GM12878 (cell line): ENCODE data around the gene WDR19.

ENCODE experiments used
- CEBPB ChIP-seq, 2 experiments: fragments of 150-350 bp in 1 of 2; IDR thresholded peaks; 2 replicates each; pipeline ENCODE4 v1.6.1; 2012 to 2014; ENCODE audit warnings: low read depth in 2 of 2, low read length in 2 of 2, borderline replicate concordance in 1 of 2, inconsistent platforms in 1 of 2
- CHD2 ChIP-seq: IDR thresholded peaks from 2 replicates; pipeline ENCODE4 v1.6.1; 2011; ENCODE audit warnings: low read depth, low read length, improper control_type of control experiment, borderline replicate concordance
- CTCF ChIP-seq, 3 experiments: IDR thresholded peaks in 2 of 3; conservative IDR thresholded peaks in 1 of 3; 2 replicates each; pipeline ENCODE4 v1.5.1; 2011; ENCODE audit warnings: low read depth in 3 of 3, low read length in 3 of 3, mild to moderate bottlenecking in 3 of 3, control low read depth in 2 of 3, moderate library complexity in 2 of 3, inconsistent platforms in 1 of 3, mixed read lengths in 1 of 3; ENCODE audit not compliant: control insufficient read depth in 2 of 3, insufficient read depth in 1 of 3; ENCODE audit errors: extremely low read depth in 1 of 3
- KDM1A ChIP-seq: fragments of 200-600 bp; sonication (generic); IDR thresholded peaks from 2 replicates; pipeline ENCODE4 v1.6.1; 2016; ENCODE audit warnings: borderline replicate concordance
- MTA3 ChIP-seq: IDR thresholded peaks from 2 replicates; pipeline ENCODE4 v1.6.1; 2012; ENCODE audit warnings: low read length, inconsistent platforms, borderline replicate concordance
- POLR2A ChIP-seq: IDR thresholded peaks from 2 replicates; pipeline ENCODE4 v1.6.1; 2011; ENCODE audit warnings: low read depth, mild to moderate bottlenecking, low read length
- REST ChIP-seq: IDR thresholded peaks from 2 replicates; pipeline ENCODE4 v1.6.1; 2012; ENCODE audit warnings: mild to moderate bottlenecking, low read depth, low read length
- SIN3A ChIP-seq: IDR thresholded peaks from 2 replicates; pipeline ENCODE4 v1.6.1; 2012; ENCODE audit warnings: low read depth, low read length, improper control_type of control experiment
- SMC3 ChIP-seq: IDR thresholded peaks from 2 replicates; pipeline ENCODE4 v1.6.1; 2011; ENCODE audit warnings: low read length, improper control_type of control experiment, borderline replicate concordance
- STAT1 ChIP-seq: fragments of 450-650 bp; conservative IDR thresholded peaks from 2 replicates; pipeline ENCODE4 v1.6.1; 2014; ENCODE audit warnings: antibody characterized with exemption, mild to moderate bottlenecking
- TBL1XR1 ChIP-seq: IDR thresholded peaks from 2 replicates; pipeline ENCODE4 v1.6.1; 2012; ENCODE audit warnings: low read depth, low read length, improper control_type of control experiment
- ZNF207 ChIP-seq: fragments of 450-650 bp; IDR thresholded peaks from 2 replicates; pipeline ENCODE4 v1.6.1; 2014; ENCODE audit warnings: antibody characterized with exemption, mild to moderate bottlenecking, borderline replicate concordance
- ZNF217 ChIP-seq: fragments of 450-650 bp; IDR thresholded peaks from 2 replicates; pipeline ENCODE4 v1.6.1; 2017; ENCODE audit warnings: antibody characterized with exemption, mild to moderate bottlenecking
- TF ChIP-seq, protein P1 (sequence below): IDR thresholded peaks from 2 replicates; pipeline ENCODE4 v1.6.1; 2012; ENCODE audit warnings: low read depth, low read length, improper control_type of control experiment

GRCh38 chr4:39326468-39326977, 144.2 kb downstream of the WDR19 start:
- TF ChIP-seq, protein P1, sequence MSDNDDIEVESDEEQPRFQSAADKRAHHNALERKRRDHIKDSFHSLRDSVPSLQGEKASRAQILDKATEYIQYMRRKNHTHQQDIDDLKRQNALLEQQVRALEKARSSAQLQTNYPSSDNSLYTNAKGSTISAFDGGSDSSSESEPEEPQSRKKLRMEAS: no peak
- TF ChIP-seq TBL1XR1 (no peak), CEBPB (IDR thresholded peaks at IDR 0.05; ENCODE audit: borderline replicate concordance in 1 of 2, low read depth in 2 of 2, low read length in 2 of 2) (no peak), REST (no peak), ZNF207 (no peak), CHD2 (no peak), POLR2A (no peak), ZNF217 (no peak), SIN3A (no peak), CTCF (IDR thresholded peaks at IDR 0.05 in 2 of 3, conservative IDR thresholded peaks at IDR 0.05 in 1 of 3; ENCODE audit: control insufficient read depth in 2 of 3, extremely low read depth in 1 of 3, insufficient read depth in 1 of 3, low read depth in 3 of 3, low read length in 3 of 3) (no peak), KDM1A (no peak), STAT1 (no peak), SMC3 (no peak), MTA3 (no peak)
